WTC11 (cell line): Measurements from ENCODE around the gene TMEM178B. TPM values are rescaled to one million over a fixed set of nuclear protein-coding genes. Genes with fewer than 3 reads are reported as not detected.

Experiments used
- ATAC-seq: fragments of 200-7000 bp; cut with Tn5 transposase; 2 replicates; pipeline ENCODE4 v1.10.0; 2021; ENCODE audit warnings: mild to moderate bottlenecking, moderate library complexity
- CTCF ChIA-PET: fragments of 300-600 bp; sonication (Branson Sonifier 250); formaldehyde crosslinking; loops from one replicate; lab custom pipeline; 2021; ENCODE audit warnings: antibody characterized with exemption; lab: Charles Lee
- POLR2A ChIA-PET: fragments of 350-600 bp; sonication (Branson Sonifier 250); formaldehyde crosslinking; loops from one replicate; lab custom pipeline; 2021; ENCODE audit warnings: antibody characterized with exemption; lab: Charles Lee
- DNase-seq: peaks from one replicate; pipeline ENCODE4 v3.0.0; 2021; ENCODE audit warnings: low spot score
- H3K27ac Mint-ChIP-seq: 2 replicates; pipeline ENCODE4 v1.8.0; 2021; ENCODE audit warnings: mixed read lengths
- H3K27me3 Mint-ChIP-seq: 2 replicates; pipeline ENCODE4 v1.8.0; 2021; ENCODE audit warnings: low read depth, mild to moderate bottlenecking, moderate library complexity, mixed read lengths
- H3K36me3 Mint-ChIP-seq: 2 replicates; pipeline ENCODE4 v1.8.0; 2021; ENCODE audit warnings: mixed read lengths
- H3K4me1 Mint-ChIP-seq: 2 replicates; pipeline ENCODE4 v1.8.0; 2022; ENCODE audit warnings: mixed read lengths
- H3K4me3 Mint-ChIP-seq: 2 replicates; pipeline ENCODE4 v1.8.0; 2021; ENCODE audit warnings: mild to moderate bottlenecking, moderate library complexity, mixed read lengths
- H3K9me3 Mint-ChIP-seq: 2 replicates; pipeline ENCODE4 v1.8.0; 2021; ENCODE audit warnings: mixed read lengths
- ATF1 ChIP-seq: sonication (generic); formaldehyde crosslinking; IDR thresholded peaks from 2 replicates; pipeline ENCODE4 v1.8.1; 2023; ENCODE audit warnings: mild to moderate bottlenecking, moderate library complexity, missing genetic modification reagents
- ATF2 ChIP-seq: sonication (generic); formaldehyde crosslinking; IDR thresholded peaks from 2 replicates; pipeline ENCODE4 v1.8.1; 2022; ENCODE audit warnings: low read depth, missing genetic modification reagents, borderline replicate concordance
- CBFB ChIP-seq: sonication (generic); formaldehyde crosslinking; IDR thresholded peaks from 2 replicates; pipeline ENCODE4 v1.8.1; 2022; ENCODE audit warnings: mild to moderate bottlenecking, low read depth, missing genetic modification reagents
- ETV6 ChIP-seq: sonication (generic); formaldehyde crosslinking; IDR thresholded peaks from 2 replicates; pipeline ENCODE4 v1.8.1; 2022; ENCODE audit warnings: mild to moderate bottlenecking, missing genetic modification reagents
- FOXP1 ChIP-seq: sonication (generic); formaldehyde crosslinking; IDR thresholded peaks from 2 replicates; pipeline ENCODE4 v1.8.0; 2022; ENCODE audit warnings: missing genetic modification reagents, mild to moderate bottlenecking, moderate library complexity, borderline replicate concordance
- IRF1 ChIP-seq: sonication (generic); formaldehyde crosslinking; IDR thresholded peaks from 2 replicates; pipeline ENCODE4 v1.8.0; 2023; ENCODE audit warnings: missing genetic modification reagents
- MAX ChIP-seq: sonication (generic); formaldehyde crosslinking; IDR thresholded peaks from 2 replicates; pipeline ENCODE4 v1.8.0; 2022; ENCODE audit warnings: mild to moderate bottlenecking, missing genetic modification reagents
- NFATC4 ChIP-seq: fragments of 250-450 bp; sonication (Bioruptor Pico); IDR thresholded peaks from 2 replicates; pipeline ENCODE4 v1.9.0; 2021; ENCODE audit warnings: mild to moderate bottlenecking
- NFYB ChIP-seq: sonication (generic); formaldehyde crosslinking; conservative IDR thresholded peaks from 2 replicates; pipeline ENCODE4 v1.8.0; 2022; ENCODE audit warnings: low read depth, missing genetic modification reagents
- NR1H2 ChIP-seq: sonication (generic); formaldehyde crosslinking; IDR thresholded peaks from 2 replicates; pipeline ENCODE4 v1.9.0; 2021; ENCODE audit warnings: mild to moderate bottlenecking, moderate library complexity, missing genetic modification reagents
- RORB ChIP-seq: fragments of 250-450 bp; sonication (Bioruptor Pico); IDR thresholded peaks from 2 replicates; pipeline ENCODE4 v1.9.0; 2021; ENCODE audit warnings: mild to moderate bottlenecking
- SOX15 ChIP-seq: fragments of 250-450 bp; sonication (Bioruptor Pico); IDR thresholded peaks from 2 replicates; pipeline ENCODE4 v1.9.0; 2021; ENCODE audit warnings: mild to moderate bottlenecking
- ZBTB21 ChIP-seq: sonication (generic); formaldehyde crosslinking; IDR thresholded peaks from 2 replicates; pipeline ENCODE4 v1.8.1; 2023; ENCODE audit warnings: mild to moderate bottlenecking, missing genetic modification reagents, borderline replicate concordance
- ZNF121 ChIP-seq: sonication (generic); formaldehyde crosslinking; IDR thresholded peaks from 2 replicates; pipeline ENCODE4 v1.8.0; 2023; ENCODE audit warnings: missing genetic modification reagents
- ZNF219 ChIP-seq: sonication (generic); formaldehyde crosslinking; IDR thresholded peaks from 2 replicates; pipeline ENCODE4 v1.8.0; 2023; ENCODE audit warnings: missing genetic modification reagents, mild to moderate bottlenecking, borderline replicate concordance
- ZNF396 ChIP-seq: fragments of 250-450 bp; sonication (Bioruptor Pico); IDR thresholded peaks from 2 replicates; pipeline ENCODE4 v1.8.0; 2021; ENCODE audit warnings: mild to moderate bottlenecking, moderate library complexity, borderline replicate concordance
- ZNF671 ChIP-seq: fragments of 250-450 bp; sonication (Bioruptor Pico); IDR thresholded peaks from 2 replicates; pipeline ENCODE4 v1.8.0; 2021; ENCODE audit warnings: mild to moderate bottlenecking
- total RNA-seq: library from RNA; stranded (reverse); gene quantifications from 3 replicates; pipeline ENCODE4 v1.2.3, GENCODE V29; 2021
- TF ChIP-seq, protein P1 (sequence below): sonication (generic); formaldehyde crosslinking; conservative IDR thresholded peaks from 2 replicates; pipeline ENCODE4 v1.8.1; 2022; ENCODE audit warnings: mild to moderate bottlenecking, missing genetic modification reagents
- TF ChIP-seq, protein P2 (sequence below): fragments of 250-450 bp; sonication (Bioruptor Pico); IDR thresholded peaks from 2 replicates; pipeline ENCODE4 v1.8.0; 2021; ENCODE audit warnings: mild to moderate bottlenecking
- TF ChIP-seq, protein P3 (sequence below): sonication (generic); formaldehyde crosslinking; IDR thresholded peaks from 2 replicates; pipeline ENCODE4 v1.8.1; 2023; ENCODE audit warnings: mild to moderate bottlenecking, missing genetic modification reagents, moderate library complexity
- TF ChIP-seq, protein P4 (sequence below): sonication (generic); formaldehyde crosslinking; IDR thresholded peaks from 2 replicates; pipeline ENCODE4 v1.8.0; 2022; ENCODE audit warnings: mild to moderate bottlenecking, missing genetic modification reagents

TMEM178B gene
- total RNA-seq, 1 experiment from 2014 or later, result 20.4 TPM

DNA sequence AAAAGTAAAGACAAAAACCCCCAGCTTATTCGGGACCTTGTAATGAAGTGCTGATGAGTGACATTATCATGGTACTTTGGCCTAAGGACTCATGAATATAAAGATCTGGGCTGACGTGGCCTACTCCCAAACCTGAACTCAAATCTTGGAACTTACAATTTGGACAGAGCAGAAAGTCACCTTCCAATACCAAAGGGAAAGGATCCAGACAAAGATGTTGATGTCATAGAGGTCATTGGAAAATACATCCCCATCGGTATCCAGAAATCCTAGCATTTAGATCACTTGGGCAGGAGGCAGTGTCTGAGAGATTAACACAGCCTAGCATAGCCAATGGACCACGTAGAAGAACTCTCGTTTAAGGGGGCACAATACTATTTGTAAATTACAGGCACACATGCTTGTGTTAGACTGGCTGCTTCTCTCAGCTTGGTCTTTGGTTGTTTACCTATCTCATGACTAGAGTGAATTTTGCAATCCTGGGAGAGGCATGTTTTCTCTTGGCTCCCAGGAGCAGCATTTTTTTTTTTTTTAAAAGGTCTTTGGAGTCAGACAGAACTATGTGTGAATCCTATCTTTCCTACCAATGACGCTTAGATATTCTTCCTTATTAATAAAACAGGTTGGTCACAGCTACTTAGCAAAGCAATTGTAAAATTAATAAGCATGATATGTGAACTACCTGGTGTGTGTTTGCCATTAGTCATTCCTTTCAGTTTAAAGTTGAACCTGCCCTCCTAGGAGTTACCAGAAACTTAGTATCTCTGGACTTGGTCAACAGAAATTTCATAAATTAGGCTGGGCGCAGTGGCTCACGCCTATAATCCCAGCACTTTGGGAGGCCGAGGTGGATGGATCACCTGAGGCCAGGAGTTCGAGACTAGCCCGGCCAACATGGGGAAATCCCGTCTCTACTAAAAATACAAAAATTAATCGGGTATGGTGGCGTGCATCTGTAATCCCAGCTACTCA lies 31.4 kb upstream of the TMEM178B start (continued):
- no peak for TF ChIP-seq ZBTB21 (CRISPR knock-in tag)

- Mint-ChIP-seq H3K27me3 (no peaks in the 10 kb centered on the region), H3K9me3 (peaks cover 7% of the 10 kb centered on the region), H3K4me3 (no peak overlapping the region), H3K36me3 (no peaks in the 10 kb centered on the region), H3K27ac (no peak overlapping the region), H3K4me1 (0 out of 2 replicates have a peak, but pooled peaks cover 6% of the 10 kb centered on the region)
- POLR2A ChIA-PET, result no interaction called here
- CTCF ChIA-PET, result no interaction called here
- ATAC-seq (no peak), DNase-seq (no peak)
- TF ChIP-seq, protein P1, sequence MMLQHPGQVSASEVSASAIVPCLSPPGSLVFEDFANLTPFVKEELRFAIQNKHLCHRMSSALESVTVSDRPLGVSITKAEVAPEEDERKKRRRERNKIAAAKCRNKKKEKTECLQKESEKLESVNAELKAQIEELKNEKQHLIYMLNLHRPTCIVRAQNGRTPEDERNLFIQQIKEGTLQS (CRISPR knock-in tag), result no peak
- no peak for TF ChIP-seq CBFB (CRISPR knock-in tag)
- TF ChIP-seq IRF1, result no peak
- TF ChIP-seq, protein P2, sequence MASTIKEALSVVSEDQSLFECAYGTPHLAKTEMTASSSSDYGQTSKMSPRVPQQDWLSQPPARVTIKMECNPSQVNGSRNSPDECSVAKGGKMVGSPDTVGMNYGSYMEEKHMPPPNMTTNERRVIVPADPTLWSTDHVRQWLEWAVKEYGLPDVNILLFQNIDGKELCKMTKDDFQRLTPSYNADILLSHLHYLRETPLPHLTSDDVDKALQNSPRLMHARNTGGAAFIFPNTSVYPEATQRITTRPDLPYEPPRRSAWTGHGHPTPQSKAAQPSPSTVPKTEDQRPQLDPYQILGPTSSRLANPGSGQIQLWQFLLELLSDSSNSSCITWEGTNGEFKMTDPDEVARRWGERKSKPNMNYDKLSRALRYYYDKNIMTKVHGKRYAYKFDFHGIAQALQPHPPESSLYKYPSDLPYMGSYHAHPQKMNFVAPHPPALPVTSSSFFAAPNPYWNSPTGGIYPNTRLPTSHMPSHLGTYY (CRISPR knock-in tag), result no peak
- TF ChIP-seq MAX (CRISPR knock-in tag), result no peak
- no peak for TF ChIP-seq RORB (CRISPR knock-in tag)
- no peak for TF ChIP-seq NFATC4 (CRISPR knock-in tag)
- TF ChIP-seq, protein P3, sequence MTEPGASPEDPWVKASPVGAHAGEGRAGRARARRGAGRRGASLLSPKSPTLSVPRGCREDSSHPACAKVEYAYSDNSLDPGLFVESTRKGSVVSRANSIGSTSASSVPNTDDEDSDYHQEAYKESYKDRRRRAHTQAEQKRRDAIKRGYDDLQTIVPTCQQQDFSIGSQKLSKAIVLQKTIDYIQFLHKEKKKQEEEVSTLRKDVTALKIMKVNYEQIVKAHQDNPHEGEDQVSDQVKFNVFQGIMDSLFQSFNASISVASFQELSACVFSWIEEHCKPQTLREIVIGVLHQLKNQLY (CRISPR knock-in tag), result no peak
- TF ChIP-seq FOXP1 (CRISPR knock-in tag), result no peak
- TF ChIP-seq ZNF396 (CRISPR knock-in tag), result no peak
- TF ChIP-seq SOX15 (CRISPR knock-in tag), result no peak
- no peak for TF ChIP-seq ETV6
Measured at GRCh38 chr7:141043616-141044015, 30.2 kb upstream of the TMEM178B start.

GRCh38 chr7:141045126-141045841 lies 28.6 kb upstream of the TMEM178B start:
- no peak overlapping the region for H3K27ac Mint-ChIP-seq
- CTCF ChIA-PET, result no interaction called here
- POLR2A ChIA-PET, result no interaction called here
- ATAC-seq (no peak), DNase-seq (no peak)
- no peaks in the 10 kb centered on the region for H3K27me3 Mint-ChIP-seq
- H3K4me3 Mint-ChIP-seq, result no peak overlapping the region
- H3K36me3 Mint-ChIP-seq, result no peaks in the 10 kb centered on the region
- H3K9me3 Mint-ChIP-seq, result peaks cover 7% of the 10 kb centered on the region
- TF ChIP-seq NR1H2 (CRISPR knock-in tag) (no peak), ATF1 (no peak), ZNF219 (CRISPR knock-in tag) (no peak), ZNF121 (CRISPR knock-in tag) (peak; percentile 36; the same call in 1 of the 2 replicates), ZNF671 (no peak), NFYB (CRISPR knock-in tag) (no peak), ATF2 (no peak)
- TF ChIP-seq, protein P4, sequence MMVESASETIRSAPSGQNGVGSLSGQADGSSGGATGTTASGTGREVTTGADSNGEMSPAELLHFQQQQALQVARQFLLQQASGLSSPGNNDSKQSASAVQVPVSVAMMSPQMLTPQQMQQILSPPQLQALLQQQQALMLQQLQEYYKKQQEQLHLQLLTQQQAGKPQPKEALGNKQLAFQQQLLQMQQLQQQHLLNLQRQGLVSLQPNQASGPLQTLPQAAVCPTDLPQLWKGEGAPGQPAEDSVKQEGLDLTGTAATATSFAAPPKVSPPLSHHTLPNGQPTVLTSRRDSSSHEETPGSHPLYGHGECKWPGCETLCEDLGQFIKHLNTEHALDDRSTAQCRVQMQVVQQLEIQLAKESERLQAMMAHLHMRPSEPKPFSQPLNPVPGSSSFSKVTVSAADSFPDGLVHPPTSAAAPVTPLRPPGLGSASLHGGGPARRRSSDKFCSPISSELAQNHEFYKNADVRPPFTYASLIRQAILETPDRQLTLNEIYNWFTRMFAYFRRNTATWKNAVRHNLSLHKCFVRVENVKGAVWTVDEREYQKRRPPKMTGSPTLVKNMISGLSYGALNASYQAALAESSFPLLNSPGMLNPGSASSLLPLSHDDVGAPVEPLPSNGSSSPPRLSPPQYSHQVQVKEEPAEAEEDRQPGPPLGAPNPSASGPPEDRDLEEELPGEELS (CRISPR knock-in tag), result no peak
- H3K4me1 Mint-ChIP-seq, result 0 out of 2 replicates have a peak, but pooled peaks cover 2% of the 10 kb centered on the region
